Endometrium (tissue), 2 donors: Measurements from ENCODE around the gene RHOXF2.
"Not testable (repeated sequence)": the region's sequence is repeated elsewhere in the genome, so short reads cannot be mapped to it uniquely, and the experiment has no call there.

Experiments
- FAIRE-seq: peaks from 2 replicates; lab custom pipeline; 2012; peaks lifted over from hg19 to GRCh38; lab: Jason Lieb, UNC
- donor health status: control.
- donor health status: control.

Gene RHOXF2, protein sequence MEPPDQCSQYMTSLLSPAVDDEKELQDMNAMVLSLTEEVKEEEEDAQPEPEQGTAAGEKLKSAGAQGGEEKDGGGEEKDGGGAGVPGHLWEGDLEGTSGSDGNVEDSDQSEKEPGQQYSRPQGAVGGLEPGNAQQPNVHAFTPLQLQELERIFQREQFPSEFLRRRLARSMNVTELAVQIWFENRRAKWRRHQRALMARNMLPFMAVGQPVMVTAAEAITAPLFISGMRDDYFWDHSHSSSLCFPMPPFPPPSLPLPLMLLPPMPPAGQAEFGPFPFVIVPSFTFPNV

GRCh38 chrX:120158313-120158712 is at the start of gene RHOXF2:
Gene RHOXF2 (plus strand): TSS chrX:120158613. CDS start chrX:120158751, 138 bp downstream.
- not testable (repeated sequence) for FAIRE-seq

DNA sequence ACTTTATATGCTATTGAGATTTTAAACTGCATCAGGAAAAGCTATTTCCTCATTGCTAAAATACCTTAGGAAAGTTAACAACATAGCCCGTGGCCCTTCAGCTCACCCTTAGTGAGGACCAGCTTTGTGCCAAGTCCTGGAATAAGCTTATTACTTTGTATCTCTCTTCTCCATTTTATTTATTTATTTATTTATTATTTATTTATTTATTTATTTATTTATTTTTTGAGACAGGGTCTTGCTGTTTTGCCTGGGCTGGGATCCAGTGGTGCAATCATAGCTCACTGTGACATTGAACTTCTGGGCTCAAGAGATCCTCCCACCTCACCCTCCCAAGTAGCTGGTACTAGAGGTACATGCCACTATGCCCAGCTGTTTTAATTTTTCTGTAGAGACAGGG is 49.0 kb upstream of the RHOXF2 start:
- no peak for FAIRE-seq

- no peak for FAIRE-seq
Observed at GRCh38 chrX:120111611-120112010, 46.8 kb upstream of the RHOXF2 start.

- FAIRE-seq = no peak
Observed at GRCh38 chrX:120115438-120115963, 42.9 kb upstream of the RHOXF2 start, which contains the start of gene RHOXF1. Gene RHOXF1 (minus strand): TSS chrX:120115913. CDS start chrX:120115862, 51 bp downstream.

- FAIRE-seq = no peak
Observed at GRCh38 chrX:120120223-120120622, 38.2 kb upstream of the RHOXF2 start.

DNA sequence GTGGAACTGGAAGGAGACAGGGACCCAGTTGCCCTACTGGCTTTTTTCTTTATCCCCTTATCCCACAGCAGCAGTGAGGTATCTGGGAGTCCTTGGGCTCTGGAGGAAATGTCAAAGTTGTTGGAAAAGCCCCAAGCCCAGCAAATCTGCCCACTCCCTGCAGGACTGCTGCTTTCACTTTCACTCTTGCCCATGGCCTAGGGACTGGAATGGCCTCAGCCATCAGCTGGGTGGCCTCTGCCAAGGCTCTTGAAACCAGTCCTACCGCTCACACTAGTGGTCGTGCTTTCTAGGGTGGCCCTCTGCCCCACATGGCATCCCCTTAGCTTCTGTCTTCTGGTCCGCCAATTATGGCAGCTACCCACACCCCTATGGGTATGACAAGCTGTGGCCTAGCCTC is 33.0 kb upstream of the RHOXF2 start:
- no peak for FAIRE-seq

- FAIRE-seq = not testable (repeated sequence)
Observed at GRCh38 chrX:120128306-120128846, 30.0 kb upstream of the RHOXF2 start.

DNA sequence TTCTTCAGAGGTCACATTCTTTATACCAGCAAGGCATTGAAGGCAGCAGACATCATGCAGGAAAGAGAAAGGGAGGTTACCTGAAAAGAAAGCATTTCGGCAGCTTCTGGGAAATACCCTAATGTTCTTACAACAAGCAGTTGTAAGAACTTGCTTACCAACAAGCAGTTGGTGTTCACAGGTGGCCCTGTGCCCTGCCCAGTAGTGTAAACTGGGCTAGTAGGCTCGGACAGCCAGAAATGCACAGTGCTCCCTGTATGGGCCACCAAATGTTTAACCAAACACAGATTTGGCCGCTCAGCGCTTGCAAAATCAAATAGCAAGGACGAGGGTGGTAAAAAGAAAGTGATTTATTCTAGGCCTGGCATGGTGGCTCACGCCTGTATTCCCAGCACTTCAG is 22.3 kb upstream of the RHOXF2 start:
- no peak for FAIRE-seq

- no peak for FAIRE-seq
Observed at GRCh38 chrX:120136840-120137239, 21.6 kb upstream of the RHOXF2 start.

DNA sequence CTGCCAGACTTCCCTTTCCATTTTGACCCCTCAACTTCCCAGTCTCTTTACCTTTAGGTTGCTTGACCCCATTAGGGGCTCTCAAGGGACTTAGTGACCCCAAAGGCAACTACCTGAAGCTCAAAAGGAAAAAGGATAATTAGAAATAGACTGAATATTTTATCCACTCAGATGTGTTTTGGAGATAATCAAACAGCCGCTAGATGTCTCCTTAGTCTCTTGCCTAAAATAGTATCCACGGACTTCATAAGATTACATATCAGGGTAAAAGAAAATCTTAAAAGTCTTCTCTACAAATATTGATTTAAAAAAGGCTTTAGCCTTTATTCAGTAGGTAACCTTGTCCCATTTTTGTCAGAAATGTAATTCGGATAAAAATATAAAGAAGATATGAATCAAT is 21.0 kb upstream of the RHOXF2 start:
- FAIRE-seq = no peak

GRCh38 chrX:120140293-120140981 is 18.0 kb upstream of the RHOXF2 start:
- FAIRE-seq = no peak

DNA sequence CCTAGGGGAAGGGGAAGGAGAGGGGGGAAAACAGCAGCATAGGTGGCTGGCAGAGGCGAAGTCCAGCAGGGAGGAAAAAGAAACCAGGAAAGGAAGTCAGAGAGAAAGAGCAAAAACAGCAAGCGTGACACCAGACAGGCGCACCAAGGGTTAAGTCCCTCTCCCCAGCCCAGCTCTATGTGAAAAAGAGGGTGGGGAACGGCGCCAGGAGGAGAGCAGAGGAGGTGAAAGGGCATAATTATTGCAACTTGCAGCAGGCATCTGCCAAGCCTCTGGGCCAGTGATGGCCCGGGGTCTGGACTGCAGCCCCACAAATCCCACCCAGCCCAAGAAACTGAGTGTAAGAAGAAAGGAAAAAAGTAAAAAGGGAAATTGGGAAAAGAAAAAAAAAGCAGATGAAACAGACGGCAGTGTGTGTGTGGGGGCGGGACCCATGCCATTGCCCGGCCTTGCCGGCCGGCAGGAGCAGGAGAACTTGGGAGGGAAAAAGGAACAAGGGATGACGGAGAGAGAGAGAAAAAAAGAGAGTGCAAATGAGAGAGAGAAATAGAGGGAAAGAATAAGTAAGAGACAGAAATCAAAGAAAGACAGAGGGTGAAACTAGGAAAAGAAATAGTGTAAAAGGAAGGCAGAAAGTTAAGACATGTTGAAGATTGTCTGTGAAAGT is 14.1 kb upstream of the RHOXF2 start:
- FAIRE-seq = no peak

DNA sequence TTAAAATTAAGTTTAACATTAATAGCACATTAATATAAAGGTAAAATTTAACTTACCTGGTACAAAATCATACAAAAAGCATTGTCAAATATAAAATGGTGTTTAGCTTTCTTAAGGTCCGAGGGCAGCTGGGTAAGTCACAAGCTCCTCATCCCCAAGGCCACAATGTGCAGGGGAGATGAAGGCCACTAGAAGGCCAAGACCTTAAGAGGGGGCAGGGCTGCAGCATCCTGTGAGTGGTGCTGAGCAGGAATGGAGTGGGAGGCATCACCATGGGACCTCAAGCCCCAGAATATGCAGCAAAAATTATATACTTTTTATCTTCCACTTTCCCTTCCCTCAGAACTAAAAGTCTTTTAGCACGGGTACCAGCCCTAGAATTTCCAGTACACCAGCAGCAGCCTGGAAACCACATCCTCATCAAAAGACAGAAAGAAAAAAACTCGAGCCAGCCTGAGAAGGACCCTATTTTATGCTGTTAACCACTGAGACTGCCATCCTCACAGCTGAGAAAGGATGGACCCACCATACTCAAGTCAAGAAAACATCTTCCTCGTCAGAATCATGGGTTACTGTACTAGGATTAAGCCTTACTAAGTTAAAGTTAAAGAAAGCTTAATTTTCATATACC is 13.0 kb upstream of the RHOXF2 start:
- FAIRE-seq = peak; percentile 74

GRCh38 chrX:120146323-120146722 is 12.1 kb upstream of the RHOXF2 start:
- not testable (repeated sequence) for FAIRE-seq

DNA sequence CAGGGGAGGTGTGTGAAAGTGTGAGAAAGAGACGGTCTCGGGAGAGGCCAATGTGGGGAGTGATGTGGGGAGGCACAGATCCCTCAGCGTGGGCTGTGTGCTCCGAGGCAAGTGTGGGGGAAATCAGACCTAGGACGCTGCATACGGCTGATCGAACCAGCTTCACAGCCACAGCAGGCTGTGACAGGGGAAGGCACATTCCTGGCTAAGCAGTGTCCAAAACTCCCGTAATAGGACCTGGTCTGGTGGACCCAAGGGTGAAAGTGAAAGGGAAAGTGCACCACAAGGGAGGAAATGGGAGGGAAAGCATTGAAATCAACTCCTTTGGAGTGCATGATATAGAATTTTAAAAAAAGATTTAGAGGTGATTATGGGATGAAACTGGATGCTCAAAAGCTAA is 10.9 kb upstream of the RHOXF2 start:
- FAIRE-seq = no peak

- not testable (repeated sequence) for FAIRE-seq
Observed at GRCh38 chrX:120150109-120150744, 8.2 kb upstream of the RHOXF2 start.

- FAIRE-seq = not testable (repeated sequence)
Observed at GRCh38 chrX:120159086-120159485, 673 bp downstream of the RHOXF2 start.

- FAIRE-seq = not testable (repeated sequence)
Observed at GRCh38 chrX:120193254-120193653, 34.8 kb downstream of the RHOXF2 start.

DNA sequence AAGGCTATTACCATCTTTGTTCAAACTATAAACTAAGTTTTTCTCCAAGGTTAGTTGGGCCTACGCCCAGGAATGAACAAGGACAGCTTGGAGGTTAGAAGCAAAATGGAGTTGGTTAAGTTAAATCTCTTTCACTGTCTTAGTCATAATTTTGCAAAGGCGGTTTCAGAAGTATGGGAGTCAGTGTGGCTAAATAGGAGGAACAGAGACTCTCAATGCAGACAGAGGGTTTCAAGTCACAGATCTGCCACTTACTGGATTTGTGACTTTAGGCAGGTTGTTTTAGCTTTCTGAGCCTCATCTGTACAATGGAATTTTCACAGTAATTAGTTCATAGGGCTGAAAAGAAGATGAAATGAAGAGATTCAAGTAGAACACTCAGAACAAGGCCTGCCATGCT is 35.3 kb downstream of the RHOXF2 start:
- FAIRE-seq = not testable (repeated sequence)

DNA sequence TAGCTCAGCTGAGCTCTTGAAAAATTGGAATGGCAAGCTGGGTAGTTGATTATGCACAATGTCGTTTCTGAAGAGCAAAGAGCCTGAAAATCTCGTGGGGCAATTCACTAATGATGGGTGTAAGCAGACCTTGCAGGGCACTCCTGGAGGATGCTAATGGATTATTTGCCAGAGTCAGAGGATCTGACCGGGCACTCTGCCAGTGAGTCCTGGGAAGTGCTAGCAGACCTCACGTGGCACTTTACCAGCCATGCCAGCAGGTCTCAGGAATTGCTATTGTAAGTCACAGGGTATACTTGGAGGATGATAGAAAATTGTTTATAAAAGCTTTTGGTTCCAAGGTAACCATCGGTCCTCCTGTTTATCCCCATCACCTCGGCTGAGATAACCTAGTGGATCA is 37.4 kb downstream of the RHOXF2 start:
- FAIRE-seq = not testable (repeated sequence)

DNA sequence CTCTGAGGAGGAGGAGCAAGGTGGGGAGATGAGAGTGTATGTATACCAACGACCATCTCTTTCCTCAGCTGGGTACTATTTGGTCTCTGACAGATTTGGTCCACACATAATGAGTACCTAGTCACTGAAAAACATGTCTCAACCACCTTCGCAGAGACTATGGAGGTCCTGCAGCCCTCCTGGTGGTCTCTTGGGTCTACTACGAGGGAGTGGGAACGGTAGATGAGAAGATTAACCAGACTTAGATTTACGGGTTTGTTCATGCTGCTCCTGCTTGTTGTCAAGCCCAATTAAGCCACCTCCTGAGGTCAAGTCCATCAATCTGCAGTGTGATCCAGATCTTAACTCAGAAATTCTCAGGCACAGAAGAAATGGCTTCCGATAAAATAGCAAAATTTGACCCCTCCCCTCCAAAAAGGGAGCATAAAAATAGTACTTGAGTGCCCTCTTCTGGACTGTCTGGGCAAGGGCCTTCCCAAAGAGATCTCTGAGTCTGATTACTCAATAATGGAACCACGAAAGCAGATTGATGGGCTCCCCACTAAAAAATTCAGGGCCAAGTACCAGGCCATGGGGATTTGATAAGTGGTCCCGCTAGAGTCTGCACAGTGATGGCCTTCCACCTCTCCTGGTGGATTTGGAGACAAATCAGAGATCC is 38.3 kb downstream of the RHOXF2 start:
- FAIRE-seq = not testable (repeated sequence)
